Activated CD4-positive, alpha-beta T cell treated with anti-CD3 and anti-CD28 coated beads for 1 hour (primary cell): ENCODE measurements around the gene LAMC1.

Experiments used
- DNase-seq: peaks from one replicate; pipeline ENCODE4 v3.0.0-alpha.2; 2020

Gene LAMC1

DNA sequence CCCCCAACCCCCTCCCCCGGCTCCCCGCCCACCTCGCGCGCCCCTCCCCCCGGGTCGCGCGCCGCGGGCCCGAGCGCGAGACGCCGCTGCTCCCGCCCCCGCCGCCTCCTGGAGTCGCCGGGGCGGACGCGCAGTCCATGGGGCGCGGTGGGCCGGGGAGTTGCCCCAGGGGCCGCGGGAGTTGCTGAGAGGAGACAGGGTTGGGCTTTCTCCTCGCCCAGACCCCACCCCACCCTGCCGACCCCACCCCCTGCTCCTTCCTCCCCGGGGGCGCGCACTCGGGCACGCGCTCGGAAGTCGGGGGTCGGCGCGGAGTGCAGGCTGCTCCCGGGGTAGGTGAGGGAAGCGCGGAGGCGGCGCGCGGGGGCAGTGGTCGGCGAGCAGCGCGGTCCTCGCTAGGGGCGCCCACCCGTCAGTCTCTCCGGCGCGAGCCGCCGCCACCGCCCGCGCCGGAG is at the start of gene LAMC1:
Gene LAMC1, plus strand, starts transcription at position 275 of the 455 bp plus-strand sequence. CDS start 297 bp downstream, outside the sequence.
- no peak for DNase-seq

DNA sequence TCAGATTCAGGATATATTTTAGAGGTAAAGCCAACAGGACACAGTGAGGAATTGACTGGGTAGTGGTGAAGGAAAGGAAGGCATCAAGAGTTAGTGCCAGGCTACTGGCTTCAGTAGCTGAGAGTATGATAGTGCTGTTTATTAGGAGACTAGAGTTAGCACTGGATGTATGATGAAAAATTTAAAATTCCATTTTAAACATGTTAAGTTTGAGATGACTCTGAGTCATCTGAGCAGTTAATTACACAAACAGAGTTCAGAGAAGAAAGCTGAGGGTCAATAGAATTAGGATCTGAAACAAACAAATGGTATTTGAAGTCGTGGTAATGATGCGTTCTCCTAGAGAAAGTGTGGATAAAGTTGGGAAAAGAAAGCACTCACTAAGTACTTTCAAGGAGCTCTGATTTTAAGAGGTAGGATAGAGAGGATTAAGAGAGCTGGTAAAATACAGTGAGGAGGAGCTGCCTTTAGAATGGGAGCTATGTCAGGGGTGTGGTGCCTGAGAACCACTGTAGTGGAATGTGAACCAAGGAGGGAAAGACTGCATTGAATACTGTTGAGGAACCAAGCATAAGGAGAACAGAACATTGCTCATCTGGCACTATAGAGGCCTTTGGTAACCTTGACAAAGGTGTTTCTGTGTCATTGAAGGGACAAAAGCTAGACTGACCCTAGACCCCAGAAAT is 48.6 kb upstream of the LAMC1 start:
- DNase-seq: no peak

DNA sequence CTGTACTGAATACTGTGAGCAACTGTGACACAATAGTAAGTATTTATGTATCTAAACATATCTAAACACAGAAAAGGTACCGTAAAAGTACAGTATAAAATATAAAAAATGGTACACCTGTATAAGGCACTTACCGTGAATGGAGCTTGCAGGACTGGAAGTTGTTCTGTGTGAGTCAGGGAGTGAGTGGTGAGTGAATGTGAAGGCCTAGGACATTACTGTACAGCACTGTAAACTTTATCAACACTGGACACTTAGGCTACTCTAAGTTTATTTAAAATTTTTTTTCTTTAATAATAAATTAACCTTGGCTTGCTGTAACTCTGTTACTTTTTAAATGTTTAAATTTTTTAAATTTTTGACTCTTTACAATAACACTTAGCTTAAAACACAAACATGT is 45.7 kb upstream of the LAMC1 start:
- no peak for DNase-seq

DNA sequence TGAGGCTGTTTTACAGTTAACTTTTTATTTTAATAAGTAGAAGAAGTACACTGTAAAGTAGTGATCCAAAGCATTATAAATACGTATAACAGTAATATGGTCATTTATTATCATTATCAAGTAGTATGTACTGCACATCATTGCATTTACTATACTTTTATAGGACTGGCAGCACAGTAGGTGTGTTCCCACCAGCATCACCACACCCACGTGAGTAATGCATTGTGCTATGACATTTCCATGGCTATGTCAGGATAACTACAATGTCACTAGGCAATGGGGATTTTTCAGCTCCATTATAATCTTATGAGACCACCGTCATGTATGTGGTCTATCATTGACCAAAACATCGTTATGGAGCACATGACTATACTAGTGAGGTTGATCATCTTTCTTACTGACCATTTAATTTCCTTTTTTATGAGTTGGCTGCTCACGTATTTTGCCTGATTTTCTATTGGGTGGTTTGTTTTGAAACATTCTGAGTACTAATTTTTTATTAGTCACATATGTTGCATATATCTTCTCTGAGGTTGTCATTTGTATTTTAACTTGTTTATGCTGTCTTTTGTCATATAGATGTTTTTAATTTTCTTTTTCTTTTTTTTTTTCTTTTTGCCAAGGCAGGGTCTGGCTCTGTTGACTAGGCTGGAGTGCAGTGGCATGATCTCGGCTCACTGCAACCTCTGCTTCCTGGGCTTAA is 44.9 kb upstream of the LAMC1 start:
- DNase-seq: no peak

DNA sequence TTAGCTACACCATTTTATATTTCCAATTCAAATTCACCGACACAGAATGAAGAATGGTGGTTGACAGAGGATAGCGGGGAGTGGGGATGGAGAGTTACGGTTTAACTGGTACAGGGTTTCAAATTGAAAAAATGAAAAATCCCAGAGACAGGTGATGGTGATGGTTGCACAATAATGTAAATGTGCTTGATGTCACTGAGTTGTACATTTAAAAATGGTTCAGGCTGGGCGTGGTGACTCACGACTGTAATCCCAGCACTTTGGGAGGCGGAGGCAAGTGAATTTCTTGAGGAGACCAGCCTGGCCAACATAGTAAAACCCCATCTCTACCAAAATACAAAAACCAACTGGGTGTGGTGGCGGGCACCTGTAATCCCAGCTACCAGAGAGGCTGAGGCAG is 39.1 kb upstream of the LAMC1 start:
- DNase-seq: no peak

DNA sequence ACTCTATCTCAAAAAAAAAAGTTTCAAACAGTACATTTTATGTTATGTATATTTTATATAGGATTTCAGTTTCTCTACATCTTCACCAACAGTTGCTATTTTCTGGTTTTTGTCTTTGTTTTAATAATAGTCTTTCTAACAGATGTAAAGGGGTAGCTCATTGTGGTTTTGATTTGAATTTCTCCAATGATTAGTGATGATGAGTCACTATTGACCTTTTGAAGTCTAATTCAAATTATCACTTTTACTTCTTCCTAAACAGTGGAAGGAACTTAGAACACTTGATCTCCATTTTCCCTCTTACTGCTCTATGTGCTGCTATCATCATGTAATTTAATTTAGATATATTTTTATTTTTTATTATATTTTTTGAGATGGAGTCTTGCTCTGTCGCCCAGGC is 38.6 kb upstream of the LAMC1 start:
- DNase-seq: no peak

DNA sequence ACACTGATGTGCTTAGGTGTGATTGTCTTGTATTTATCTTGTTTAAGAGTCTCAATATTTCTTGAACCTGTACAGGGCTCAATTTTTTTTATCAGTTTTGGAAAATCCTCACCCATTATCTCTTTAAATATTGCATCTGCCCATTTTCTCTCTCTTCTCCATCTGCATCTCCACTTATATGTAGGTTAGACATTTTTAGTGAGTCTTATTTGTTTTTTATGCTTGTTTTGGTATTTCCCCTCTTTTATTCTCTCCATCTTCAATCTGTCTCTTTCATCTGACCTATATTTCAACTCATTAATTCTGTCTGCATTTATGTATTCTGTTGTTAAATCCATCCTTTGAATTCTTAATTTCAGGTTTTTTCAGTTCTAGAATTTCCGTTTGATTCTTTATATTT is 37.3 kb upstream of the LAMC1 start:
- no peak for DNase-seq

DNA sequence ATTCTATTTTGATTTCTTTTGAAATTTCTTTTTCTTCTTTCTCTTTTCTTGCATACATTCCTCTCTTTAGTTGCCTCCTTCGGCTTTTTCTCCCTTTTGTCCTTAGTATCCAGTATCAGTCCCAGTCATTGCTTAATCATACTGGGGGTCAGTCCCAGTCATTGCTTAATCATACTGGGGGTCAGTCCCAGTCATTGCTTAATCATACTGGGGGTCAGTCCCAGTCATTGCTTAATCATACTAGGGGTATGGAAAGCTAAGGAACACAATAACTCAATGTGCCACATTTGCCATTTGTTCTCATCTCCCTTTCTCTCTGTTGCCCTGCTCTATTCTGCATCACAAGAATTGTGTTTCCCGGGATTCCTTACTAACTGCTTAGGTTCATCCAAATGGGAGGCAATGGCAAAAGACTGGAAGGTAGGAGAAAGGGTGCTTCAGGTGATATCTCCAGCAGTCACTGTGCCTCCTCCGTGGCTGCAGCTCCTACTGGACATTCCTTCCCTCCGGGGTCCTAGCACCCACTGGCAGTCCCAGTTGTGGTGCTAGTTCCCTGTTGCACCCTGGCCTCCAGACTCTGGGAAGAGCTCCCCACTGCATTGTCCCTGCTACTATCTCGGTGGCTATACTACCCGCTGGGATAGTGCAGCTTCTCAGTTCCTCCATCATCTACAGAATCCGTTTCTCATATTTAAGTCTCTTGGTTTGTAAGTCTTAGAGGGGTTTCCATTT is 32.6 kb upstream of the LAMC1 start:
- DNase-seq: no peak

DNA sequence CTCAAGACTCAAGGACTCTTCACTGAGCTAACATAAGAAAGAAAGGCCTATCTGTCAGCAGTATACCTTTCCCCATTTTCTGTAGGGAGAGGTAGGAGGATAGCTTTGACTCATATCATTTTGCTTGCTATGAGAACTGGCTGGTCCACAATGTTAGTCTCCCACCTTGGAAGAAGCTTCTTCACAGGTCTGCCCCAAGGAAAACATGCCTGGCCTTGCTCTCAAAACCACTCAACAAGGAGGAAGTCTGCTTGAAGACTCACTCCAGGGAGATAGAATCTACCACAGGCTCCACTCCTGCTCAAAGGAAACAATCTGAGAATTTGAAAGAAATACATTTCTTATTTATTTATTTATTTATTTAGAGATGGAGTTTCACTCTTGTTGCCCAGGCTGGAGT is 29.5 kb upstream of the LAMC1 start:
- no peak for DNase-seq

DNA sequence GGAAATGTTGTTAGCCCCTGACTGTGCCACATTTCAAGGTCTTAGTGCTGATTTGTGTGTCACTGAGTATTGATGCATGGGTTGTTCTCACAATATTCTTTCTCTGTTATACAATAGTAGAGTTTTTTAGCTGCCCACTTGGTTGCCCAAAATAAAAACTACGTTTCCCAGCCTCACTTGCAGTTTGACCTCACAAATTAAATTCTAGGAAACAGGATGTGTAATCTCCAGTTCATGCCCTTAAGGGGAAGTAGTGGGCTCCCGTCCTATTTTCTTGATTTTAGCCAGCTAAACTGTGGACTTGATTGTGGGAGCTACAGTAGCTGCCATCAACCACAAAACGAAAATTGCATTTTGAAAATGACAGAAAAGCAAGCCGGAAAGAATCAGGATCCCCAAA is 27.3 kb upstream of the LAMC1 start:
- no peak for DNase-seq

DNA sequence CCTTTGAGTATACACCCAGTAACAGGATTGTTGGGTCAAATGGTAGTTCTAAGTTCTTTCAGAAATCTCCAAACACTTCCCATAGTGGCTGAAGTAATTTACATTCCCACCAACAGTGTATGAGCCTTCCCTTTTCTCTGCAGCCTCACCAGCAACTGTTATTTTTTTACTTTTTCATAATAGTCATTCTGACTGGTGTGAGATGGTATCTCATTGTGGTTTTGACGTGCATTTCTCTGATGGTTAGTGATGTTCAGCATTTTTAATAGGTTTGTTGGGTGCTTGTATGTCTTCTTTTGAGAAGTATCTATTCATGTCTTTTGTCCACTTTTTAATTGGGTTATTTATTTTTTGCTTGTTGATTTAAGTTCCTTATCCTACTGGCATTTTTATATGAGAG is 26.4 kb upstream of the LAMC1 start:
- DNase-seq: no peak

DNA sequence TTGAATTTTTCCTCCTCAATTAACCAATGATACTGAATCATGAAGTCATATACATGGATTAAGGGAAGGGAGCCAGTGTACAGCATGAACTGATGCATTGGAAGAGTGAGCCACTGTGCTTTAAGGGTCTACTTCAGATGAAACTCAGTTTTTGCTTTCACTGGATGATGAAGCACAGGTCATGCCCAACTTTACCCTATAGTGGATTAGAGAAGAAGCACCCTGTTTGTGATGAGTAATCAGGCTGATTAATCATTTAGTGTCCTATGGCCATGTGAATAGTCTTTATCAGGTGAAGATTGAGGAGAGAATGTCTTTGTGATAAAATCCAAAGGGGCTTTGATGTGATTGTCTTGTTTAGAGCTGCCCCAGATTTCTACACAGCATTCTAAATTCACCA is 24.7 kb upstream of the LAMC1 start:
- no peak for DNase-seq

DNA sequence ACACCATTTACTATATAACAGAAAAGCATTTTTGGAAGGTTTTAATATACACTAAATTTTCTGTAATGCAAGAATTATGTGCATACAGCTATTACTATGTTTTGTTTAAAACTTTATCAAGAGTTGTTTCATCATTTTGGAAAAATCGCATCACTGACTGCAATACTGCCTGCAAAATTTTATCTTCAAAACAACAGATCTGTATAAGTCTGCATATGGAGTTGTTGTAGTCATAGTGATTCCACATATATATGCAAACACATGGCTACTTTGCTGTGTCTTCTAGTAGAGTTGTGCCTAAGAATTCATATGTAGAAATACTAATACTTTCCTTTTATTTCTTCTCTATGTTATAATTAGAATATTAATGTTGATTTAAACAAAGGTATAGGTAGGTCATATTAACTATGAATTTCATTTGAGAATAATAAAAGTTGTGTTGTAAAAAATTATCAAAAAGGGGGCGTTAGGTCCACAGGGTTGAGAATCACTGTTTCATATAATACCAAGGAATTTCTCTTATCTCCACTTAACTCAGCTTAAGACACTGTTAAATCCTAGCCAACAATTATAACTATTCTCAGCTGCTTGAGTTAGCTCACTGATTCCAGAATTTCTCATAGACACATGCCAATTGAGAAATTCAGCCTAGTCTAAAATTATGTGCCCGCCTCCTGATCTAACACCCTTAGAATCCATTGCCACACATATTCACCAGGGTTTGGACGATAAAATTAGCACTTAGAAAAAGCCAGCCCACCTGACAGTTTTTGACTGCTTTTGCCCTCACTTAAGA is 22.9 kb upstream of the LAMC1 start:
- no peak for DNase-seq

DNA sequence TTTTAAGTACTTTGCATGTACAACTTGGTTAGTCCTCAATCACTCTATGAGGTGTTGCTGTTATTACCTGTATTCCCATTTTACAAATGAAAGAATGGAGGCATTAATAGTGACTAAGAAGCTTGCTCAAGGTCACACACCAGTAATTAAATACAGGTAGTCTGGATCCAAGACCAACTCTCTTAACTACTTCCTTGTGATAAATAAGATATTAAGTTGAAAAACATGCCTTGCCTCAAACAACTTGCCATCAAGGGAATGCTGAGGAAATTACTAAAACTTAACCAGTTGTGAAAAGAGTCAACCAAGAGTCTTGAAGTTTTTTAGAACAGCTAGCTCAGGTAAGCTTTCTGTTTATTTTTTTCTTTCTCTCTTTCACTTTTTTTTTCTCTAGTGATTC is 21.0 kb upstream of the LAMC1 start:
- DNase-seq: no peak

DNA sequence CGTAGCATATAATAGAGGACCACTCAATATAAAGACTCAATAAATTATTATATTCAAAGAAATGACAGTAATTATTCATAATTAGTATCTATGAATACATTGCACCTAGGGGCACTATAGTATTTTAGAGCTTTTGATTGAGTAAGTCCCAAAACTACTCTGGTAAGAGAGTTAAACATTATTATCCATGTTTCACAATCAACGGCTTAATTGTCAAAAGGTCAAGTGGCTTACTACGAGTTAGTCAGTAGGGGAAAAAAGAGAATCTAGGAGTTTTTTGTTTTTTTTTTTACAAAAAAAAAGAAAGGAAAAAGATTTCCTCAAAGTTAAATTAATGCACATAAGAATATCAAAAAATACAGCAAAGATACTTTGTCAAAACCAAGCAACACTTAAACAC is 20.4 kb upstream of the LAMC1 start:
- no peak for DNase-seq

DNA sequence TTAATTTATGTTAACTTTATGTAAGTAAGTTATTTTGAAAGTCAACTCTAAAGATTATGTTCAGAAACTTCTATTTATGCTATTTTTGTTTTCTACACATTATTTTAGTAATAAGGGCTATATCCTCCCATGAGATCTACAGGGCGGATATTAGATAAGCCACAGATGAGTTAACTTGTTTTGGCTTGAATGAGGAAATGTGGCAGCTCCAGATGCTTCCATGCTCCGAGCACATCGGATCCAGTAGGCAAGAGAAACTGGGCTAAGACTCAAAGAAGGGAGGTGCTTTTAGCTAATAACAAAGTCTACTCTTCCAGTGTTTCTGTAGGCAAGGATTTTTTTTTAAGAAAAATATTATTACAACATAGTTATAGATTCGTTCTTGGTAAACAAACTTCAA is 20.0 kb upstream of the LAMC1 start:
- no peak for DNase-seq

DNA sequence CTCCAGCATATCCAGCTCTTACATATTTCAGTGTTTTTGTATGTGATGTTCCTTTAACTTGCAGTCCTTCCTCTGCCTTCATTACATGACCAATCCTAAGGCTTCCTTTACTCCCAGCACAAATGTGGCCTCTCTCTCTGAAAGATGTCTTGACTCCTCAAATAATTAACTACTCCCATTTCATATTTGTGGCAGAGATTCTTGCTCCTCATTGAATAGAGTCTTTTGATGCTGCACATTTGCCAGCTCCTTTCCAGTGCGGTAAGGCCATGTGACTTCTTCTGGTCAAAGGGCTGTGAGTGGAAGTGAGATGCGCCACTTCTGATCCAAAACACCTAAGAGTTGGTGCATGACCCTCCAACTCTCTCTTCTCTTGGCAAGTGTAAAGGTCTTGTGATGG is 19.1 kb upstream of the LAMC1 start:
- DNase-seq: no peak

DNA sequence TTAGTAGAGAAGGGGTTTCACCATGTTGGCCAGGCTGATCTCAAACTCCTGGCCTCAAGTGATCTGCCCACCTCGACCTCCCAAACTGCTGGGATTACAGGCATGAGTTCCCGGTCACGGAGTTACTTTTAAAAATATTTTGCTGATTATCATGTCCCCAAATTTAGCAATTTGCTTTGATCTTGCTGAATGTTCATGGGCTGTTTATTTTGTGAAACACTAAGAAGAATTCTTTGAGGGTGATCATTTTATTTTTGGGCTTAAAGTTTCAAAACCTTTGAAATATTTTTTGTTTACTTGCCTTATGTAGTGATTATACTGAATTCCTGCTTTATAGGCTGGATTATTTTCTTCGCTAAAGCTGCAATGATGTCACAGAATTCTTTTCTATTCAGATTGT is 11.4 kb upstream of the LAMC1 start:
- no peak for DNase-seq

DNA sequence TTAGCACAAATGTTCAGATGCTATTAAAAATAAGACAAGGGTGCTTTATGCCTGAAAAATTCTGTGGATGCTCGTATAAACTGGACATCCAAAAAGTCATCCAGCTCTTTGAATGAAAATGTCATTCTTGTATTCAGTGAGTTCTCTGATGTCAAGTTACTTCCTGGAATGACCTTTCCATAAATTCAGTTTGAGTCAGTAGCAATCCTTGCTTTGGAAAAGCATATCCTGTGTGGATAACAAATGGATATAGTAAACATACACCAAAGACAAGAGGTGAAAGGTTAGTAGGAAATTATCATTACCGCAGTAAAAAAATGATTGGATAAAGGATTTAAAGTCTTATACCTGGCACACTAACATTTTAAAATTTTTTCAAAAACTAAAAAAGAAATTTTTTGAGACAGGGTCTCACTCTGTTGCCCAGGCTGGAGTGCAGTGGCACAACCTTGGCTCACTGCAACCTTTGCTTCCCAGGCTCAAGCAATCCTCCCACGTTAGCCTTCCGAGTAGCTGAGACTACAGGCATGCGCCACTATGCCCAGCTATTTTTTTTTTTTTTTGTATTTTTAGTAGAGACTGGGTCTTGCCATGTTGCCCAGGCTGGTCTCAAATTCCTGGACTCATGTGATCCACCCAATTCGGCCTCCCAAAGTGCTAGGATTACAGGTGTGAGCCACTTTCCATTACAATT is 10.8 kb upstream of the LAMC1 start:
- DNase-seq: no peak

DNA sequence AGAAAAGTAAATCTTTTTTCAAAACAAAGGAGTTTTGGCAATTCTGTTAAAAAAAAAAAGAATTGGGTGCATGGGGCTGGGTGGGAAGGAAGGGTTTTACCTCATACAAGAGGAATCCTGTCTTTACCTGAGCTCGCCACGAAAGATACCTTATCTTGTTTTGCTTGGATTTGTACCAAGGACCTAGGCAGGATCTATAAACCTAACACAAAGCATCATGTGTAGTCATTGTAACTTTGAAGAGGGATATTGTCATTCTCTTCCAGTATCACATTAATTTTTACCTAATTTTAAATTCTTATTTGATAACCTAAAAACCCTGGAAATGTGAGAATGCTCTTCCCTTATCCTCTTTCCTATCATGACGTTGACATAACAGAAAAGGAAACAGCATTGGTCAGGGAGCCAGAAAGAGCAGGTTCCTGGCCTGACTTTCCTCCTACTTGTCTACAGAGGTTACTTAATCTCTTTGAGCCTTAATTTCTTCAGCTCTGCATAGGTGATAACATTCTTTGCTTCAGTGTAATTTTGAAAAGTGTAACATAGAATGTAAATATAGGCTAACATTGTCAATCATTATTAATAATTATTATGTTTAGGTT is 4.0 kb upstream of the LAMC1 start:
- DNase-seq: no peak

DNA sequence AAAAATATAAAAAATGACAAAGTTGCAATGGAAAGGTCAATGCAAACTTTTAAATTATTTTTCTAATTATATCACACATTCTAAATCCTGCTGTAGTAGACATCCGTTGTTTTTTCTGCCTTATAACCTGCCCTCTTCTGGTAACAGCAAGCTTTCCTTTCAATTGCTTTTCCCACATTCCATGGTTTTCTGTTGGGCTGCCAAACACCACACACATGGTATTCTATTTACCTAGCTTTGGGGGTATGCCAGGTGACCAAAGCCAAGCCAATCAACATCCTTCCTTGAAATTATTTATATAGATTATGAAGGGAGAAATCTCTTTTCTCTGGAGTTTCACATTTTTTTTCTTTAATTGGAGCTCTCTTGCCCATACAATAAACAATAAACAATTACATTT is 3.4 kb upstream of the LAMC1 start:
- DNase-seq: no peak
